ENCODE measurements around the gene CYFIP1.

CYFIP1 gene

GRCh38 chr15:22908830-22909229, 71.3 kb downstream of the CYFIP1 start:
- Histone ChIP-seq H3K4me3 (IDR thresholded peaks at IDR 0.05; ENCODE audit: insufficient read depth, low read depth, low read length) (no peak overlapping the region), H3K27me3 (ENCODE audit: insufficient read depth, low read depth) (no peaks in the 10 kb centered on the region), H3K27ac (no peak overlapping the region), H3K79me2 (ENCODE audit: insufficient read depth, low read depth) (no peaks in the 10 kb centered on the region), H3K4me1 (ENCODE audit: low read depth, poor library complexity, severe bottlenecking) (no peaks in the 10 kb centered on the region), H3K4me2 (no peak overlapping the region), H3K9ac (no peak overlapping the region), H3K36me3 (ENCODE audit: insufficient read depth) (no peaks in the 10 kb centered on the region; the same call in 1 of the 2 replicates), H4K20me1 (ENCODE audit: insufficient read depth) (no peaks in the 10 kb centered on the region), H2AFZ (ENCODE audit: low read depth) (no peak overlapping the region)
- no peak for TF ChIP-seq CTCF (conservative IDR thresholded peaks at IDR 0.05; ENCODE audit: low read depth, low read length)

- TF ChIP-seq CTCF (conservative IDR thresholded peaks at IDR 0.05; ENCODE audit: low read depth, low read length): no peak
- H3K79me2 ChIP-seq (ENCODE audit: insufficient read depth, low read depth): no peaks in the 10 kb centered on the region
- H3K27me3 ChIP-seq (ENCODE audit: insufficient read depth, low read depth): no peaks in the 10 kb centered on the region
- no peak overlapping the region for H3K9ac ChIP-seq
- no peaks in the 10 kb centered on the region for H3K4me1 ChIP-seq (ENCODE audit: low read depth, poor library complexity, severe bottlenecking)
- no peak overlapping the region for H3K4me3 ChIP-seq (IDR thresholded peaks at IDR 0.05; ENCODE audit: insufficient read depth, low read depth, low read length)
- no peak overlapping the region for H3K4me2 ChIP-seq
- no peaks in the 10 kb centered on the region for H4K20me1 ChIP-seq (ENCODE audit: insufficient read depth)
- H3K27ac ChIP-seq: no peak overlapping the region
- no peaks in the 10 kb centered on the region; the same call in 1 of the 2 replicates for H3K36me3 ChIP-seq (ENCODE audit: insufficient read depth)
- H2AFZ ChIP-seq (ENCODE audit: low read depth): no peak overlapping the region
Measured at GRCh38 chr15:22907161-22907950, 72.8 kb downstream of the CYFIP1 start.

GRCh38 chr15:22904736-22905135, 75.4 kb downstream of the CYFIP1 start:
- no peaks in the 10 kb centered on the region; the same call in 1 of the 2 replicates for H3K36me3 ChIP-seq (ENCODE audit: insufficient read depth)

GRCh38 chr15:22903961-22904534, 76.1 kb downstream of the CYFIP1 start:
- H3K4me3 ChIP-seq (IDR thresholded peaks at IDR 0.05; ENCODE audit: insufficient read depth, low read depth, low read length): no peak overlapping the region

More at GRCh38 chr15:22904736-22905135, 75.4 kb downstream of the CYFIP1 start:
- no peak overlapping the region for H3K4me2 ChIP-seq
- H3K9ac ChIP-seq: no peak overlapping the region
- TF ChIP-seq CTCF (conservative IDR thresholded peaks at IDR 0.05; ENCODE audit: low read depth, low read length): no peak
- no peaks in the 10 kb centered on the region for H3K4me1 ChIP-seq (ENCODE audit: low read depth, poor library complexity, severe bottlenecking)
- no peak overlapping the region for H3K4me3 ChIP-seq (IDR thresholded peaks at IDR 0.05; ENCODE audit: insufficient read depth, low read depth, low read length)
- H3K27me3 ChIP-seq (ENCODE audit: insufficient read depth, low read depth): no peaks in the 10 kb centered on the region
- H3K27ac ChIP-seq: no peak overlapping the region
- no peak overlapping the region for H2AFZ ChIP-seq (ENCODE audit: low read depth)
- no peaks in the 10 kb centered on the region for H3K79me2 ChIP-seq (ENCODE audit: insufficient read depth, low read depth)
- H4K20me1 ChIP-seq (ENCODE audit: insufficient read depth): no peaks in the 10 kb centered on the region

More at GRCh38 chr15:22903961-22904534, 76.1 kb downstream of the CYFIP1 start:
- H3K4me1 ChIP-seq (ENCODE audit: low read depth, poor library complexity, severe bottlenecking): no peaks in the 10 kb centered on the region
- H2AFZ ChIP-seq (ENCODE audit: low read depth): no peak overlapping the region
- TF ChIP-seq CTCF (conservative IDR thresholded peaks at IDR 0.05; ENCODE audit: low read depth, low read length): no peak
- H3K27me3 ChIP-seq (ENCODE audit: insufficient read depth, low read depth): no peaks in the 10 kb centered on the region
- H3K27ac ChIP-seq: no peak overlapping the region
- no peaks in the 10 kb centered on the region for H3K79me2 ChIP-seq (ENCODE audit: insufficient read depth, low read depth)
- H3K4me2 ChIP-seq: no peak overlapping the region
- H3K36me3 ChIP-seq (ENCODE audit: insufficient read depth): no peaks in the 10 kb centered on the region; the same call in 1 of the 2 replicates
- no peak overlapping the region for H3K9ac ChIP-seq
- no peaks in the 10 kb centered on the region for H4K20me1 ChIP-seq (ENCODE audit: insufficient read depth)

All from KMS-11 (cell line).